ENCODE data around the gene PGAM2. TPM values are rescaled to one million over a fixed set of nuclear protein-coding genes. Genes with fewer than 3 reads are reported as not detected.

Gene PGAM2
- polyA plus RNA-seq, 3 donors: 0.13 TPM; not detected in 2

DNA sequence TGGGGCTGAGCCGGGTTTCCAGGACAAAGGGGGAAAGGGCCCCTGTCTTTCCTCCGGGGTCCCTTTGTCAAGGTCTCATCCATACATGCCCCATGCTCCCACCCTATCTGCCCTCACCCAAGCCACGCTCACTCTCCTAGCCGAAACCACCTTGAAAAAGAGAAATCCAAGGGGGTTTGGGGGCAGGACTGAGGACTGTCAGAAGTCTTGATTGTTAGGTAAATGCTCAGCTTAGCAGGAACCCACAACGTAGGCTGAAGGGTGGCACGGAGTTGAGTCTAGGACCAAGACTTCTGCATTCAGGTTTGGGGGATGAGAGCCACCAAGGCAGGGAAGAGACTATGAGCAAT is 719 bp upstream of the PGAM2 start:
- no peak overlapping the region for H2AFZ ChIP-seq (ENCODE audit: insufficient read depth, low read depth, low read length, poor library complexity, severe bottlenecking)
- 18% methylated on average over 2 of the region's 6 CpGs for WGBS (ENCODE audit: insufficient coverage)

DNA sequence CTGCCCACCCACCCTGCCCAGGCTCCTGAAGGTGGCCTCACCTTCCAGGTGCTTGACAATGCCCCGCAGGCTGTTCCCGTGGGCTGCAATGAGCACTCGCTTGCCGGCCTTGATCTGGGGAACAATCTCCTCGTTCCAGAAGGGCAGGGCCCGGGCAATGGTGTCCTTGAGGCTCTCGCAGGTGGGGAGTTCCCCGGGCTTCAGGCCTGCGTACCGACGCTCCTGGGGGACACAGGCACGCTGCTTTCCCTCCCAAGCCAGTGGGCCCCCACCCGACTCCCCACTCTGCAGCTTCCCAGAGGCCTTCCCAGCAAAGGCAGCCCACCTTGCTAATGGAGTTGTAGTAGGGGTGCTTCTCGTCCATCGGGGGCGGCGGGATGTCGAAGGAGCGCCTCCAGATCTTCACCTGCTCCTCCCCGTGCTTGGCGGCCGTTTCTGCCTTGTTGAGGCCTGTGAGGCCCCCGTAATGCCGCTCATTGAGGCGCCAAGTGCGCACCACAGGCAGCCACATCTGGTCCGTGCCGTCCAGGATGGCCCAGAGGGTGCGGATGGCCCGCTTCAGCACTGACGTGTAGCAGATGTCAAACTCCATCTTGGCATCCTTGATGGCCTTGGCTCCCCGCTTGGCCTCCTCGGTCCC is 456 bp downstream of the PGAM2 start:
- Histone ChIP-seq H2AFZ (ENCODE audit: insufficient read depth, low read depth, low read length, poor library complexity, severe bottlenecking) (no peak overlapping the region), H3K9me3 (replicated peaks in 1 of 2; ENCODE audit: control insufficient read depth in 1 of 2, insufficient read depth in 1 of 2, low read length in 2 of 2) (no peaks in the 10 kb centered on the region), H3K9ac (ENCODE audit: insufficient read depth, low read length, poor library complexity, severe bottlenecking) (no peak overlapping the region), H3K27me3 (ENCODE audit: control insufficient read depth in 2 of 2, insufficient read depth in 2 of 2, low read length in 2 of 2) (no peaks in the 10 kb centered on the region), H4K20me1 (ENCODE audit: insufficient read depth, low read length) (peaks cover 78% of the 10 kb centered on the region), H3K4me2 (replicated peaks; ENCODE audit: extremely low read depth, low read length, poor library complexity, severe bottlenecking) (no peak overlapping the region), H3K27ac (ENCODE audit: low read depth in 1 of 2, low read length in 2 of 2) (no peak overlapping the region), H3K79me2 (ENCODE audit: insufficient read depth, low read length) (no peaks in the 10 kb centered on the region), H3K36me3 (replicated peaks in 1 of 2; ENCODE audit: control insufficient read depth in 1 of 2, insufficient read depth in 2 of 2, low read length in 2 of 2) (peaks cover 26 to 27% of the 10 kb centered on the region in 2 donors), H3K4me1 (ENCODE audit: control insufficient read depth in 1 of 2, insufficient read depth in 2 of 2, low read length in 2 of 2) (no peaks in the 10 kb centered on the region), H3K4me3 (replicated peaks in 1 of 3; ENCODE audit: low read depth in 2 of 3, low read length in 3 of 3) (no peak overlapping the region)
- TF ChIP-seq, protein P1, sequence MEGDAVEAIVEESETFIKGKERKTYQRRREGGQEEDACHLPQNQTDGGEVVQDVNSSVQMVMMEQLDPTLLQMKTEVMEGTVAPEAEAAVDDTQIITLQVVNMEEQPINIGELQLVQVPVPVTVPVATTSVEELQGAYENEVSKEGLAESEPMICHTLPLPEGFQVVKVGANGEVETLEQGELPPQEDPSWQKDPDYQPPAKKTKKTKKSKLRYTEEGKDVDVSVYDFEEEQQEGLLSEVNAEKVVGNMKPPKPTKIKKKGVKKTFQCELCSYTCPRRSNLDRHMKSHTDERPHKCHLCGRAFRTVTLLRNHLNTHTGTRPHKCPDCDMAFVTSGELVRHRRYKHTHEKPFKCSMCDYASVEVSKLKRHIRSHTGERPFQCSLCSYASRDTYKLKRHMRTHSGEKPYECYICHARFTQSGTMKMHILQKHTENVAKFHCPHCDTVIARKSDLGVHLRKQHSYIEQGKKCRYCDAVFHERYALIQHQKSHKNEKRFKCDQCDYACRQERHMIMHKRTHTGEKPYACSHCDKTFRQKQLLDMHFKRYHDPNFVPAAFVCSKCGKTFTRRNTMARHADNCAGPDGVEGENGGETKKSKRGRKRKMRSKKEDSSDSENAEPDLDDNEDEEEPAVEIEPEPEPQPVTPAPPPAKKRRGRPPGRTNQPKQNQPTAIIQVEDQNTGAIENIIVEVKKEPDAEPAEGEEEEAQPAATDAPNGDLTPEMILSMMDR (IDR thresholded peaks at IDR 0.05): no peak
- 38% methylated on average over 27 of the region's 33 CpGs for WGBS (ENCODE audit: insufficient coverage)
- DNase-seq: no peak
- peaks cover 0 to 3% (median 0%) of the 10 kb centered on the region in 7 donors for H3K9me3 Mint-ChIP-seq
- intact Hi-C loops (cut with micrococcal nuclease): no loop called here
- H3K4me3 Mint-ChIP-seq: no peak overlapping the region
- peak overlapping the region in 1 of 7 donors; percentile 8 for H3K27ac Mint-ChIP-seq
- peaks cover 2 to 24% (median 4%) of the 10 kb centered on the region in 3 donors for H3K27me3 Mint-ChIP-seq (ENCODE audit: low read depth in 3 of 3)
- H3K4me1 Mint-ChIP-seq: peaks cover 12% of the 10 kb centered on the region
- peaks cover 21 to 23% of the 10 kb centered on the region in 2 donors for H3K36me3 Mint-ChIP-seq

More for the DNA sequence above, 719 bp upstream of the PGAM2 start:
- H3K4me2 ChIP-seq (replicated peaks; ENCODE audit: extremely low read depth, low read length, poor library complexity, severe bottlenecking): no peak overlapping the region
- no peak overlapping the region for H3K27ac ChIP-seq (ENCODE audit: low read depth in 1 of 2, low read length in 2 of 2)
- no peak overlapping the region for H3K9ac ChIP-seq (ENCODE audit: insufficient read depth, low read length, poor library complexity, severe bottlenecking)
- Mint-ChIP-seq H3K27ac (peak overlapping the region in 5 of 7 donors; percentile 24 to 82 (median 51)), H3K9me3 (peaks cover 0 to 3% (median 0%) of the 10 kb centered on the region in 7 donors), H3K4me3 (no peak overlapping the region), H3K4me1 (peaks cover 16% of the 10 kb centered on the region), H3K27me3 (ENCODE audit: low read depth in 3 of 3) (peaks cover 0 to 24% (median 4%) of the 10 kb centered on the region in 3 donors), H3K36me3 (peaks cover 11 to 12% of the 10 kb centered on the region in 2 donors)
- H3K36me3 ChIP-seq (replicated peaks in 1 of 2; ENCODE audit: control insufficient read depth in 1 of 2, insufficient read depth in 2 of 2, low read length in 2 of 2): peaks cover 14 to 15% of the 10 kb centered on the region in 2 donors
- TF ChIP-seq, protein P1 (IDR thresholded peaks at IDR 0.05): no peak
- DNase-seq: no peak
- H3K79me2 ChIP-seq (ENCODE audit: insufficient read depth, low read length): no peaks in the 10 kb centered on the region
- H3K27me3 ChIP-seq (ENCODE audit: control insufficient read depth in 2 of 2, insufficient read depth in 2 of 2, low read length in 2 of 2): no peaks in the 10 kb centered on the region
- no peaks in the 10 kb centered on the region for H3K4me1 ChIP-seq (ENCODE audit: control insufficient read depth in 1 of 2, insufficient read depth in 2 of 2, low read length in 2 of 2)
- intact Hi-C loops (cut with micrococcal nuclease): no loop called here
- peaks cover 66% of the 10 kb centered on the region for H4K20me1 ChIP-seq (ENCODE audit: insufficient read depth, low read length)
- no peak overlapping the region for H3K4me3 ChIP-seq (replicated peaks in 1 of 3; ENCODE audit: low read depth in 2 of 3, low read length in 3 of 3)
- no peaks in the 10 kb centered on the region for H3K9me3 ChIP-seq (replicated peaks in 1 of 2; ENCODE audit: control insufficient read depth in 1 of 2, insufficient read depth in 1 of 2, low read length in 2 of 2)
